Calu3 (cell line): ENCODE measurements around the gene CFAP45. TPM values are rescaled to one million over a fixed set of nuclear protein-coding genes. Genes with fewer than 3 reads are reported as not detected.

Experiments
- BruUV-seq: library from RNA; stranded (reverse); fragments of 400-500 nt; replicated peaks from 2 replicates; lab custom pipeline; 2021; lab: Mats Ljungman, UMichigan
- CTCF ChIA-PET: fragments of 300-600 bp; sonication (Branson Sonifier 250); formaldehyde crosslinking; loops from one replicate; lab custom pipeline; 2022; ENCODE audit warnings: antibody characterized with exemption; lab: Charles Lee
- DNase-seq: peaks from one replicate; pipeline ENCODE4 v3.0.0; 2022
- H3K27ac Mint-ChIP-seq: one replicate; pipeline ENCODE4 v1.8.0; 2022; ENCODE audit warnings: mixed read lengths; ENCODE audit not compliant: unreplicated experiment
- H3K27me3 Mint-ChIP-seq: one replicate; pipeline ENCODE4 v1.8.0; 2022; ENCODE audit warnings: mixed read lengths; ENCODE audit not compliant: unreplicated experiment
- H3K36me3 Mint-ChIP-seq: one replicate; pipeline ENCODE4 v1.8.0; 2022; ENCODE audit warnings: mild to moderate bottlenecking, moderate library complexity, mixed read lengths; ENCODE audit not compliant: insufficient read depth, unreplicated experiment
- H3K4me1 Mint-ChIP-seq: one replicate; pipeline ENCODE4 v1.8.0; 2022; ENCODE audit warnings: mild to moderate bottlenecking, low read depth, mixed read lengths; ENCODE audit not compliant: unreplicated experiment
- H3K4me3 Mint-ChIP-seq: one replicate; pipeline ENCODE4 v1.8.0; 2022; ENCODE audit warnings: mild to moderate bottlenecking, low read depth, moderate library complexity, mixed read lengths; ENCODE audit not compliant: unreplicated experiment
- H3K9me3 Mint-ChIP-seq: one replicate; pipeline ENCODE4 v1.8.0; 2022; ENCODE audit warnings: low read depth, mixed read lengths; ENCODE audit not compliant: unreplicated experiment
- intact Hi-C: fragments of 100-400 bp; cut with micrococcal nuclease; formaldehyde crosslinking; loops from one replicate; pipeline ENCODE4 v1.10.0; 2022; ENCODE audit not compliant: unreplicated experiment
- total RNA-seq: library from RNA; stranded (reverse); gene quantifications from 2 replicates; pipeline ENCODE4 v1.2.3, GENCODE V29; 2022
- TF ChIP-seq, protein P1 (sequence below): fragments of 200-600 bp; IDR thresholded peaks from one replicate; pipeline ENCODE4 v1.8.0; 2022; ENCODE audit warnings: antibody characterized with exemption; ENCODE audit not compliant: unreplicated experiment

The CFAP45 gene
- total RNA-seq, 1 experiment from 2014 or later = 1.8 TPM

DNA sequence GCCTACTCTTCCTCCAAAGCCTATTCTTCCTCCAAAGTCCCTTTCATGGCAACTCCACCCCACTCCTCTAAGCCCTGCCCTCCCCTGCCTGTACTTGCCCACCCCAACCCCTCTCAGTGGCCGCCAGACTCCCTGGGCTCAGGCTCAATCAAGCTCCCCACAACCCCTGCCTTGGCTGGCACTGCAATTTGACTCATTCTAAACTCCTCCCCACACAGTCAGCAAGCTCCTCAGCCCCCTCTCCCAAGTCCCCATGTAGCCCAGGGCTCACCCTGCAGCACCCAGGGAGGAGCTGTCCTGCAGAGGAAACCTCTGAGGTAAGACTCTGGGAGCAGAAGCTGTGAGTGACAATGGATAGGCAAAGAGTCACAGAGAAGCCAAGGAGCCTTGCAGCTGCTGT lies 33.9 kb downstream of the CFAP45 start:
- BruUV-seq = no TSS peak
- TF ChIP-seq, protein P1, sequence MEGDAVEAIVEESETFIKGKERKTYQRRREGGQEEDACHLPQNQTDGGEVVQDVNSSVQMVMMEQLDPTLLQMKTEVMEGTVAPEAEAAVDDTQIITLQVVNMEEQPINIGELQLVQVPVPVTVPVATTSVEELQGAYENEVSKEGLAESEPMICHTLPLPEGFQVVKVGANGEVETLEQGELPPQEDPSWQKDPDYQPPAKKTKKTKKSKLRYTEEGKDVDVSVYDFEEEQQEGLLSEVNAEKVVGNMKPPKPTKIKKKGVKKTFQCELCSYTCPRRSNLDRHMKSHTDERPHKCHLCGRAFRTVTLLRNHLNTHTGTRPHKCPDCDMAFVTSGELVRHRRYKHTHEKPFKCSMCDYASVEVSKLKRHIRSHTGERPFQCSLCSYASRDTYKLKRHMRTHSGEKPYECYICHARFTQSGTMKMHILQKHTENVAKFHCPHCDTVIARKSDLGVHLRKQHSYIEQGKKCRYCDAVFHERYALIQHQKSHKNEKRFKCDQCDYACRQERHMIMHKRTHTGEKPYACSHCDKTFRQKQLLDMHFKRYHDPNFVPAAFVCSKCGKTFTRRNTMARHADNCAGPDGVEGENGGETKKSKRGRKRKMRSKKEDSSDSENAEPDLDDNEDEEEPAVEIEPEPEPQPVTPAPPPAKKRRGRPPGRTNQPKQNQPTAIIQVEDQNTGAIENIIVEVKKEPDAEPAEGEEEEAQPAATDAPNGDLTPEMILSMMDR = no peak
- H3K4me3 Mint-ChIP-seq = no peak overlapping the region
- H3K27ac Mint-ChIP-seq = no peak overlapping the region
- no peaks in the 10 kb centered on the region for H3K9me3 Mint-ChIP-seq
- no peaks in the 10 kb centered on the region for H3K36me3 Mint-ChIP-seq
- CTCF ChIA-PET = interaction anchor here (0.8 to 1.2 kb wide), 2 partner anchors 14 to 63 kb away, joined by 3 read pairs; no protein-coding TSS in a partner anchor
- H3K27me3 Mint-ChIP-seq = peaks cover 23% of the 10 kb centered on the region
- peaks cover 11% of the 10 kb centered on the region for H3K4me1 Mint-ChIP-seq
- no peak for DNase-seq
- intact Hi-C loops = no loop called here

- no TSS peak for BruUV-seq
- intact Hi-C loops = no loop called here
- no peak overlapping the region for H3K27ac Mint-ChIP-seq
- H3K9me3 Mint-ChIP-seq = no peaks in the 10 kb centered on the region
- H3K4me3 Mint-ChIP-seq = no peak overlapping the region
- peaks cover 11% of the 10 kb centered on the region for H3K4me1 Mint-ChIP-seq
- no peaks in the 10 kb centered on the region for H3K36me3 Mint-ChIP-seq
- TF ChIP-seq, protein P1 = no peak
- no peak for DNase-seq
- CTCF ChIA-PET = interaction anchor here (0.6 kb wide), 1 partner anchor 25 kb away, joined by 4 read pairs; no protein-coding TSS in a partner anchor
- peaks cover 39% of the 10 kb centered on the region for H3K27me3 Mint-ChIP-seq
These were observed 35.7 kb downstream of the CFAP45 start for GRCh38 chr1:159864262-159864661.

DNA sequence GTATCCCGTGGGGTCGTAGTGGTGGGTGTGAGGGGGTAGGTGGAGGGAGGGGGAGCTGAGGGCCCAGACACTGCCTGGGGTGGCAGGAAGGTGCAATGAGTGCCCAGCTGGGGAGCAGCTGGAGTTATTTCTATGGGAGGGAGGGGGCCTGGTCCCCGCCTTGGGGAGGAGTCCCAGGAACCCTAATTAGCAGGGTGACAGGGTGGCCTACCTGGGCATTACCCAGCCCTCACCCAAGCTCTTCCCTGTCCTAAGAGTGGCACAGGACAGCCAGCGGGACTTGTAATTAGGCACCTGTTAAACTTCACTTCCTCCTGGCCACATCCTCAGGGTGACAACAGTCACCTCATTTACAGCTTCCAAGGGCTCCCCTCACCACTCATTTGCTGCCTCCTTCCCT lies 37.4 kb downstream of the CFAP45 start, which contains the start of gene VSIG8:
VSIG8 (minus strand) TSS at position 101 of the 400 bp plus-strand sequence. CDS start 136 bp downstream, outside the sequence.
- Mint-ChIP-seq H3K9me3 (no peaks in the 10 kb centered on the region), H3K27ac (no peak within 1 kb of the TSS), H3K36me3 (no peaks in the 10 kb centered on the region), H3K27me3 (peaks cover 39% of the 10 kb centered on the region), H3K4me1 (peaks cover 7% of the 10 kb centered on the region), H3K4me3 (no peak within 1 kb of the TSS)
- TF ChIP-seq, protein P1 = no peak
- CTCF ChIA-PET = no interaction called here
- intact Hi-C loops = no loop called here
- no peak for DNase-seq
- BruUV-seq = no TSS peak

- H3K9me3 Mint-ChIP-seq = no peaks in the 10 kb centered on the region
- H3K4me3 Mint-ChIP-seq = no peak overlapping the region
- H3K4me1 Mint-ChIP-seq = peaks cover 1% of the 10 kb centered on the region
- CTCF ChIA-PET = no interaction called here
- no TSS peak for BruUV-seq
- H3K36me3 Mint-ChIP-seq = no peaks in the 10 kb centered on the region
- peaks cover 39% of the 10 kb centered on the region for H3K27me3 Mint-ChIP-seq
- TF ChIP-seq, protein P1 = no peak
- no peak overlapping the region for H3K27ac Mint-ChIP-seq
- no peak for DNase-seq
- intact Hi-C loops = no loop called here
These were observed 37.9 kb downstream of the CFAP45 start for GRCh38 chr1:159862031-159862430.
